Measurements from ENCODE around the gene HSF5.

GRCh38 chr17:58370716-58371115 is 117.5 kb downstream of the HSF5 start:
- TF ChIP-seq POLR2A (IDR thresholded peaks at IDR 0.05) = no peak
- no peak for TF ChIP-seq CTCF (IDR thresholded peaks at IDR 0.05 in 4 of 5, conservative IDR thresholded peaks at IDR 0.05 in 1 of 5)
